Effector memory CD8-positive, alpha-beta T cell (primary cell): ENCODE data around the gene TSSK1B.

Source experiments
- ATAC-seq: fragments of 150-1000 bp; cut with Tn5 transposase; replicated peaks from 2 replicates; pipeline ENCODE4 v1.10.0; 2021; ENCODE audit warnings: mild to moderate bottlenecking, moderate library complexity
- DNase-seq, 3 experiments: peaks; one replicate each; pipeline ENCODE4 v3.0.0; 2021
- H3K27ac Mint-ChIP-seq, 2 donors: one replicate each; pipeline ENCODE4 v1.8.0; 2022; ENCODE audit warnings: mild to moderate bottlenecking in 2 of 2, mixed read lengths in 2 of 2, moderate library complexity in 2 of 2
- H3K27me3 Mint-ChIP-seq, 2 donors: one replicate each; pipeline ENCODE4 v1.8.0; 2022; ENCODE audit warnings: mixed read lengths in 2 of 2
- H3K36me3 Mint-ChIP-seq: one replicate; pipeline ENCODE4 v1.8.0; 2022; ENCODE audit warnings: mild to moderate bottlenecking, moderate library complexity, mixed read lengths; ENCODE audit not compliant: insufficient read depth
- H3K4me1 Mint-ChIP-seq, 2 donors: one replicate each; pipeline ENCODE4 v1.8.0; 2022; ENCODE audit warnings: low read depth in 2 of 2, mixed read lengths in 2 of 2
- H3K4me3 Mint-ChIP-seq, 2 donors: one replicate each; pipeline ENCODE4 v1.8.0; 2022; ENCODE audit warnings: mild to moderate bottlenecking in 2 of 2, mixed read lengths in 2 of 2, moderate library complexity in 2 of 2
- H3K9me3 Mint-ChIP-seq, 2 donors: one replicate each; pipeline ENCODE4 v1.8.0; 2022; ENCODE audit warnings: mixed read lengths in 2 of 2

TSSK1B gene

DNA sequence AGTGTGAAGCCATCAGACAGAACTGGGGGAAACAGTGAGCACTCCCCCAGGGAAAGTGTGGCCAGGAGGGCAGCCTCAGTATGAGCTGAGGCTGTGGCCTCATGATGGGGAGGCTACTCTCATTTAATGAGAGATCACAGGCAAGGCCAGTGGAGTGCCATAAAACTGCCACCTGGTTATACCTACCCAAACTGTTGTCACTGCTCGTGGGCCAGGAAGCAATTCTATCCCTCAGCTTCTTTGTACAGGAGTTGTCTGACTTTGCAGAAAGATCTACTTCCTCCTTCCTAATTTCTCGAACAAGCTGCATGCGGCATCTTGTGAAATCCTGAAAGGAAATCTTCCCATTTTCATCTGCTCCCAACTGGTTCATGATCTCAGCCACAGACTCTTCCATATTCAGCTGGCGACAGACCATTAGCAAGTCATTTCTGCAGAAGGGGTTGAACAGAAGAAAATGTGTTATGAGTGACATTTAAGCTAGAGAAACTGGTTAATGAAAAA is 50.0 kb downstream of the TSSK1B start:
- Mint-ChIP-seq H3K4me1 (peaks cover 0 to 2% of the 10 kb centered on the region in 2 donors), H3K27me3 (peaks cover 6 to 56% of the 10 kb centered on the region in 2 donors), H3K27ac (no peak overlapping the region), H3K36me3 (no peaks in the 10 kb centered on the region), H3K9me3 (no peaks in the 10 kb centered on the region), H3K4me3 (no peak overlapping the region)
- DNase-seq (no peak), ATAC-seq (no peak)

GRCh38 chr5:113382731-113383130 is 52.1 kb downstream of the TSSK1B start:
- H3K27me3 Mint-ChIP-seq, result peaks cover 0 to 40% of the 10 kb centered on the region in 2 donors
- ATAC-seq (no peak), DNase-seq (no peak)
- no peak overlapping the region for H3K4me3 Mint-ChIP-seq
- H3K36me3 Mint-ChIP-seq, result no peaks in the 10 kb centered on the region
- H3K9me3 Mint-ChIP-seq, result no peaks in the 10 kb centered on the region
- no peak overlapping the region for H3K27ac Mint-ChIP-seq
- peaks cover 11 to 14% of the 10 kb centered on the region in 2 donors for H3K4me1 Mint-ChIP-seq
